HG02943 (cell line): Measurements from ENCODE around the gene ACSBG1.
A peak's percentile ranks its signal among the peaks of the same experiment; 100 is the strongest.
"Not testable (repeated sequence)": the region's sequence is repeated elsewhere in the genome, so short reads cannot be mapped to it uniquely, and the experiment has no call there.

ENCODE experiments used
- ATAC-seq: cut with Tn5 transposase; IDR thresholded peaks from one replicate; pipeline ENCODE4 v1.9.1; 2021; ENCODE audit warnings: mild to moderate bottlenecking, low read depth, moderate library complexity; ENCODE audit not compliant: unreplicated experiment

Gene ACSBG1

DNA sequence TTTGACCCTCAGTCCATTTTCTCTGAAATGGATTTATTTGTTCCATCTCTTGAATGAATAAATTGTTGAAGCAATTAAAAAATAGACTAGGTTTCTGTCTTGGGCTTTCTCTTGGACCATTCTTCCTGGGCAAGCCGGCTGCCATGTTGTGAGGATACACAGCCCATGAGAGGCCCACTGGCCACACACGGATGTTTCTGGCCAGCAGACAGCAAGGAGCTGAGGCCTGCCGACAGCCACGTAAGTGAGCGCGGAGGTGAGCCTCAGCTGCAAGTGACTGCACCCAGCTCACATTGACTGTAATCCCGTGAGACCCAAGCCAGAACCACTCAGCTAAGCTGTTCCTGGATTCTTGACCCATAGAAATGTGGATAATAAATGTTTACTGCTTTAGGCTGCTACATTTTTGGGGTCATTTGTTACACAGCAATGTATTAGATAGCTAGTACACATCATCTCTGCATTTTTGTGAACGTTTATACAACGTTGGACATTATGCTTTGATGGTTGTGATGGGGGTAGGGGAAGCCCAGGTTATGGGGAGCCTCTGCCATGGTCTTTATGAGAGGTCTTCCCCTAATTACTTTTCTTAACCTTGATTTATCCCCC lies 62.4 kb downstream of the ACSBG1 start:
- no peak for ATAC-seq

GRCh38 chr15:78170848-78171773 lies 63.3 kb downstream of the ACSBG1 start:
- peak; percentile 53 for ATAC-seq

DNA sequence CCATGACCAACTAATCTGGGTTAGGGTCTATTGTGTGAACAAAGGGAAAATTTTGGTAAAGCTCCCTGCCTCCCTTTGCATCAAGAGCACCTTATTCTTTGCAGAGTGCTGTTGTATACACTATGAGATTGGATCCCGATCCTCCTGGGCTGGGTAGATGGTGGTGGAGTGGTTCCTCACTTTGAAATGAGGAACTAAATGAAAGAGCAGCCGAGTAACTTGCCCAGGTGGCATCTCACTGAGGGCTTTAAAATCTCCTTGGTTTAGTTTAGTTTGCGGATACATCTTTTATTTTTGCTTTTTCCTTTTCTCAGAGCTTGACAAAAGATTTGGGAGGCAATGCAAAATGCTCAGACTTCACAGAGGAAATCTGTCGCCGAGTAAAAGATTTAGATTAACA lies 65.8 kb downstream of the ACSBG1 start:
- no peak for ATAC-seq

- no peak for ATAC-seq
Observed at GRCh38 chr15:78167227-78167888, 67.0 kb downstream of the ACSBG1 start.

DNA sequence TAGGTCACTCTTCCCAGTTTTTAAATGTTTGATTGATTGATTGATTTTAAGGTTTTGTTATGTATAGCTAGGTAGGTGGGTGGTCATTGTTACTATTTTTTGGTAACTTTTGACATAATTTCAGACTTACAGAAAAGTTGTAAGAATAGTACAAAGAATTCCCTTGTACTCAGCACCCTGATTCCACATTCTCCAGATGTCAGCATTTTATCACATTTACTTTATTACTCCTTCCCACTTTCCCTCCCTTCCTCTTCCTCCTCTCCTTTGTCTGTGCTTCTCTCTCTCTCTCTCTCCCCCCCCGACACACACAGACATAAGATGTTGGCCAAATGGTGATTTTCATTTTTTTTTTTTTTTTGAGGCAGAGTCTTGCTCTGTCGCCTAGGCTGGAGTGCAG lies 70.4 kb downstream of the ACSBG1 start:
- no peak for ATAC-seq

DNA sequence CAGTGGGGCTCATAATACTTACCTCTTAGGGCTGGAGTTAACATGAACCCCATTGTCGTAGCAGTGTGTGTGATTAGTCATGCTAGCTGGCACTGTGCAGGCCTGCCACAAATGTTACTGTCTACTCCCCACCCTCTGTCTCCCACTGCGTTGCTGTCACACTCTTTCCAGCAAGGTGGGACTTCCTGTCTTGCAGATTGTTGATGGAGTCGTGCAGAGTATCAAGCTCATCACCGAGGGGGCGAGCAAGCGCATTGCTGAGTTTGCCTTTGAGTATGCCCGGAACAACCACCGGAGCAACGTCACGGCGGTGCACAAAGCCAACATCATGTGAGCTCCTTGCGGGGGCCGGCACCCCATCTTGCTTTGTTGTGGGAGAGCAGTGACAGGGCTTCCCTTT lies 72.3 kb downstream of the ACSBG1 start:
- no peak for ATAC-seq

DNA sequence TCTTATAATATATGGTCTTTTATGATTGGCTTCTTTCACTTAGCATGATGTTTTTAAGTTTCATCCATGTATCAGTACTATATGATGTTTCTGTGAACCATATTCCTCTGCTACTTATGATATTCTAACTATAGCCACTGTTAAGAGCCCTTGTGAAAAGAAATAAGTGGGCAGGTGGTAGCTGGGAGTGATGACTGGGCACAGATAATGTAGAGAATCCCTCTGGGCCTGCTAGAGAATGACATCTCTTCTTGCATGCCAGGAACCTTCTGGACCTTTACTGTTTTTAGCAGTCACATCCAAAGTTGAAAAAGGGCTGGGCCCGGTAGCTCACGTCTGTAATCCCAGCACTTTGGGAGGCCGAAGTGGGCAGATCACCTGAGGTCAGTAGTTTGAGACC lies 75.0 kb downstream of the ACSBG1 start:
- no peak for ATAC-seq

- no peak for ATAC-seq
Observed at GRCh38 chr15:78157203-78157602, 77.2 kb downstream of the ACSBG1 start.

GRCh38 chr15:78156653-78157052 lies 77.7 kb downstream of the ACSBG1 start:
- ATAC-seq: no peak

DNA sequence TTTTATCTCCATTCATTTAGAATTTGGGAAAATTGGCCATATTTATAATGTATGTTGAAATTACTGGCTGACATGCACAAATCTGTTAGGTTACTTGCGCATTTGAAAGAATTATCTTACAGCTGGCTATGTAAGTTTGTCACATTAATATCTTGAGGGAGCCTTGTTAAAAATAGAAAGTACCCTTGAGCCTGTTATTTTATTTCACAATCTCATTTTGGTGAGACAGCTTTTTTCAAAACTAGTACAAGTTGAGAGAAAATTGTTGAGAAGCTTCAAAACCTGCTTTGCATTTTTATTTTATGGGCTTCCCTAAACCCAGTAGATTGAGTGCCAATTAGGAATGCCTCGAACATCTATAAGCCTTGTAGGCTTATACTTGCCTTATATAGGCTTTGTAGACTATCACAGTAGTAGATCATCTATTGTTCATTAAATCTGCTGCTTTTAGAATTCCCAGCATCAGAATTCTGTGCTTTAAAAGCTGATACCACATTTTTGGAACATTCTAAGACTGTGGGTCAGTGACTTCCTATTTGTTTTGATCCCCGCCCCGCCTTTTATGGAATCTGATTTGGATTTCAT lies 78.9 kb downstream of the ACSBG1 start:
- no peak for ATAC-seq

- ATAC-seq: no peak
Observed at GRCh38 chr15:78154955-78155354, 79.4 kb downstream of the ACSBG1 start.

DNA sequence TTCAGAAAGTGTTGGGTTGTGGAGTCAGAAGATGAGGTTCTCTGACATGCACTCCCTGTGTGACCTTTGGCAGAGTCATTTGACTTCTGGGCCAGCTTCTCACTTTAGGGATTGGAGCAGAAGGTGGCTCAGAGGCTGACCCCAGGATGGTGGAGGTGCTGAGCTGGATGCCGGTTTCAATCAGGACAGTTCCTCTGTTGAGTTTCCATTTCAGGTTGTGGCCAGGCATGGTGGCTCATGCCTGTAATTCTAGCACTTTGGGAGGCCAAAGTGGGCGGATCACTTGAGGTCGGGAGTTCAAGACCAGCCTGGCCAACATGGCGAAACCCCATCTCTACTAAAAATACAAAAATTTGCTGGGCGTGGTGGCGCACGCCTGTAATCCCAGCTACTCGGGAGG lies 83.3 kb downstream of the ACSBG1 start:
- not testable (repeated sequence) for ATAC-seq

DNA sequence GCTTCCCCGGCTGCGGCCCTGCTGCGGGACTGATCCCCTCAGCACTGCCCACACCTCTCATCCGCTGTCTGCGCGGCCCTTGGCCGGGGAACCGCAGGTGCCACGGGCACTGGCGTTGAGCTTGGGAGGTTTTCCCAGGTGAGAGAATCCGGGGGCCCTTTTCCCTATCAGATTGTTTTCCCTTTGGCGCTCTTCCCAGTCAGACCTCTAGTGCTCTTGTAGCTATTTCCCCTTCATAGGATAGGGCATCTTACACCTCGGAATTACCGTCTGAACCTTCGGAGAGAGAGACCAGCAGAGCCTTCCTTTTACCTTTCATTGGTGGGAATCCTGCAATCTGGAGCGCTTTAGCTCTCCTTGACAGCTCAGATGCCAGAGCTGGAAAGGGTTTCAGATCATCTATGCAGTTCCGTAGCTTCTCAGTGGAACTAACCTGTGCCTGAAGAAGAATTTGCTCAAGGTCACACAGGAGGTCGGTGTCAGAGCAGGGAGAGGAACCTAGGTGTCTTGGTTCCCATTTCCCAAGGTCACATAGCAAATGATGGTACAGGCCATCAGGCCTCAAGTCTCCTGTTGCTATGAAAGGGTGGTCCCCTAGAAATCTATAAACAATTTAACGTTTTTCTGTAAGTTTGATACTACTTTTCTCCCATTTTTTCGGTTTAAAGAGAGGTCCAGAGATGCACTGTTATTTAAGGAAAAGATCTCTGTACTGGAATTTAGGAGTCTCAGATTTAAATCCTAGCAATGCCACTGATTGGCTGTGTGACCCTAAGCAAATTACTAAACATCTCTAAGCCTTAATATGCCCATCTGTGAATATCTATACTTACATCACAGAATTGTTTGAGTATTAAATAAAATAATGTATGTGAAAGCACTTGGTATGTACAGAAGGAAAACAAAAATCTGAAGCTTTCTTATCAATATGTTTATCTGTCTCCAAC lies 84.3 kb downstream of the ACSBG1 start:
- peak; percentile 23 for ATAC-seq

GRCh38 chr15:78149068-78149804 lies 85.1 kb downstream of the ACSBG1 start, which contains the start of gene IDH3A:
Gene IDH3A (plus strand): TSS chr15:78149362. CDS start chr15:78149404, 42 bp downstream.
- peak; percentile 77 for ATAC-seq

DNA sequence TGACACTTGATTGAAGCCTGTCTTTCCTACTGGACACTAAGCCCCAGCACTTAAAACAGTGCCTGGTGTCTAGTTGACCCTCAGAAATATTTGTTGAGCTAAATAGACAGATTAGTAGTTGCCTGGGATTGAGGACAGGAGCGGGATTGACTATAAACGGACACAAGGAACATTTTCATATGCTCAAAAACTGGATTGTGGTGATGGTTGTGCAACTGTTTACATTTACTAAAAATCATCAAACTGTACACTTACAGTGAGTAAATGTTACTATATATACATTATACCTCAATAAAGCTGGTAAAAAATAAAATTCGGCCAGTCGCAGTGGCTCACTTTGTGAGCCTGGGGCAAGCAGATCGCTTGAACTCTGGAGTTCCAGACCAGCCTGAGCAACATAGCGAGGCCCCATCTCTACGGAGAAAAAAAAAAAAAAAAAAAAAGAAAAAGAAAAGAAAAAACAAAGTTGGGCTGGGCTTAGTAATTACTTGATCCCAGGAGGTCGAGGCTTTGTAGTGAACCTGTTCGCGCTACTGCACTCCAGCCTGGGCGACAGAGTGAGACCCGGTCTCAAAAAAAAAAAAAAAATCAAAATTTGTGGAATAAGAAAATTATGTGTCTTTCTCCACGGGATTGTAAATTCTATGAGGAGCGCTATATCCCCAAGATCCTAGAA lies 85.8 kb downstream of the ACSBG1 start:
- ATAC-seq: no peak

DNA sequence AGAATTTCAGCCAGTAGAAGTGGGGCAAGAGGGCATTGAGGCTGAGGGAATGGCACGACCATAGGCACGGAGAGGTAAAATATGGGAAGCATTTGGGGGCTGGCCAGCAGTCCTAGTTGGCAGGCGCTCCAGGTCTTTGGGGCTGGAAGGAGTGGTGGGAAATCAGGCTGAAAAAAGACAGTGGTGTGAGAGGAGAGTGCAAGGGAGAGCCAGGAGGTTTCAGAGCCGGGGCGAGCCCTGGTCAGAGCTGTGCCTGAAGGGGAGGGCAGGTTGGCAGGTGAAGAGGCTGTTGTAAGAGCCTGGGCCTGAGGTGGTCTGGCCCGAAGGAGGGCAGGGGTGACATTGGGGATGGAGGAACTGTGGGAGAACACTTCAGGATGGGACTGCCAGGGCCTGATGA lies 86.8 kb downstream of the ACSBG1 start:
- ATAC-seq: no peak

- no peak for ATAC-seq
Observed at GRCh38 chr15:78146425-78147154, 87.8 kb downstream of the ACSBG1 start.

DNA sequence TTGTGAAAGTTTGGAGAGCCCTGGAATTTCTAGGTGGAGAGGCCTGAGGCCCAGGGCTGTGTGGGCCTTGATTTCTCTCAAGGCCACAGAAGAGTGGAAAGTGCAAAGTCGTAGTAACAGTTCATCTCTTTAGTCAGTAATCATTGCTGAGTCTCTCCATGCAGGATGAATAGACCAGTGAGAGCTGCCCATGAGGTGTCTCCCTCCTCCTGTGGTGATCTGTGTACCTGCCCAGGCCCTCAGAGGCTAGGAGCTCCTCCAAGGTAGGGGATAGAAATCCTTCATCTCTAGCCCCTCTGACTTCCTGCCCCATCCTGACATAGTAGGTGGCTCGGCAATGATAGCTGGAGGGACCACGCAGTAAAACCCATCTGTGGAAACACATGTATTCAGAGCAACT lies 92.0 kb downstream of the ACSBG1 start:
- ATAC-seq: no peak
